Germinal center (tissue), 1 donor: ENCODE results near the gene NCOR1.
A peak's percentile ranks its signal among the peaks of the same experiment; 100 is the strongest.

Source experiments
- DNase-seq: peaks from one replicate; pipeline ENCODE4 v3.0.0; 2012; ENCODE audit warnings: mixed read lengths, low spot score

NCOR1 gene

GRCh38 chr17:16026895-16027294, 188.4 kb downstream of the NCOR1 start:
- no peak for DNase-seq

- DNase-seq = no peak
These were observed 190.1 kb downstream of the NCOR1 start for GRCh38 chr17:16025202-16025601.

GRCh38 chr17:16023881-16024280, 191.5 kb downstream of the NCOR1 start:
- no peak for DNase-seq

- no peak for DNase-seq
These were observed 196.0 kb downstream of the NCOR1 start for GRCh38 chr17:16019347-16019746.

GRCh38 chr17:16013943-16014407, 201.4 kb downstream of the NCOR1 start:
- no peak for DNase-seq

GRCh38 chr17:16007439-16007838, 207.9 kb downstream of the NCOR1 start:
- DNase-seq = no peak

GRCh38 chr17:16005636-16006035, 209.7 kb downstream of the NCOR1 start:
- DNase-seq = no peak

- DNase-seq = no peak
These were observed 211.5 kb downstream of the NCOR1 start for GRCh38 chr17:16003841-16004240.

GRCh38 chr17:16002708-16003260, 212.6 kb downstream of the NCOR1 start:
- DNase-seq = no peak

- DNase-seq = no peak
These were observed 214.0 kb downstream of the NCOR1 start for GRCh38 chr17:16001226-16001897.

- no peak for DNase-seq
These were observed 215.1 kb downstream of the NCOR1 start for GRCh38 chr17:15999974-16000827.

- DNase-seq = peak; percentile 96
These were observed 216.0 kb downstream of the NCOR1 start, which contains the start of the genes TTC19 and ZSWIM7 for GRCh38 chr17:15999141-15999973. TSS of gene TTC19 (plus strand) at chr17:15999824. CDS start at chr17:15999849, 25 bp downstream. TSS of gene ZSWIM7 (minus strand) at chr17:15999704. CDS start at chr17:15999594, 110 bp downstream.

GRCh38 chr17:15998031-15998562, 217.2 kb downstream of the NCOR1 start:
- DNase-seq = peak; percentile 11

- no peak for DNase-seq
These were observed 219.0 kb downstream of the NCOR1 start for GRCh38 chr17:15996322-15996721.

- DNase-seq = no peak
These were observed 233.4 kb downstream of the NCOR1 start for GRCh38 chr17:15981646-15982580.

GRCh38 chr17:15981208-15981607, 234.1 kb downstream of the NCOR1 start:
- DNase-seq = peak; percentile 23
